EH (cell line): Measurements from ENCODE around the gene SPATA3.
"Not testable (repeated sequence)": the region's sequence is repeated elsewhere in the genome, so short reads cannot be mapped to it uniquely, and the experiment has no call there.

ENCODE experiments used
- DNase-seq: peaks from one replicate; pipeline ENCODE4 v3.0.0-alpha.2; 2015; ENCODE audit warnings: low read depth

Gene SPATA3

DNA sequence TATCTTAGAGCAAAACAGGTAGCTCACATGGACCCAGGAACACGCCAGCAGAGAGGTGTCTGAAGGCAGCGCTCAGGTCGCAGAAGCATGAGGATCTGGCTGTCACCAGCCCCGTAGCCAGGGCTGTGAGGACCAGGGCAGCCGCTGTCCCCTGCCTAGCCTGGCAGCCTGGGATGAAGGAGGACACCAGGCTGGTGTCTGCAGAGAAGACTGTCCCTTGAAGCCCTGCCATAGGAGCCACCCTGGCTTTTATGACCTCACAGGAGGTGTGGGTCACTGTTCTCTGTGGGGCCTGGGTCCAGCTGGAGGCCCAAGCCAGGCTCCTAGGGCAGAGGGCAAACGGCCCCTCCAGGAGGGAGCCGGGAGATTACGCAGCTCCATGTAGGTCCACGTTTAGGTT is at the start of gene SPATA3:
Gene SPATA3, plus strand, starts transcription at position 301 of the 400 bp plus-strand sequence. CDS start 113 bp downstream, outside the sequence.
- DNase-seq, result no peak

DNA sequence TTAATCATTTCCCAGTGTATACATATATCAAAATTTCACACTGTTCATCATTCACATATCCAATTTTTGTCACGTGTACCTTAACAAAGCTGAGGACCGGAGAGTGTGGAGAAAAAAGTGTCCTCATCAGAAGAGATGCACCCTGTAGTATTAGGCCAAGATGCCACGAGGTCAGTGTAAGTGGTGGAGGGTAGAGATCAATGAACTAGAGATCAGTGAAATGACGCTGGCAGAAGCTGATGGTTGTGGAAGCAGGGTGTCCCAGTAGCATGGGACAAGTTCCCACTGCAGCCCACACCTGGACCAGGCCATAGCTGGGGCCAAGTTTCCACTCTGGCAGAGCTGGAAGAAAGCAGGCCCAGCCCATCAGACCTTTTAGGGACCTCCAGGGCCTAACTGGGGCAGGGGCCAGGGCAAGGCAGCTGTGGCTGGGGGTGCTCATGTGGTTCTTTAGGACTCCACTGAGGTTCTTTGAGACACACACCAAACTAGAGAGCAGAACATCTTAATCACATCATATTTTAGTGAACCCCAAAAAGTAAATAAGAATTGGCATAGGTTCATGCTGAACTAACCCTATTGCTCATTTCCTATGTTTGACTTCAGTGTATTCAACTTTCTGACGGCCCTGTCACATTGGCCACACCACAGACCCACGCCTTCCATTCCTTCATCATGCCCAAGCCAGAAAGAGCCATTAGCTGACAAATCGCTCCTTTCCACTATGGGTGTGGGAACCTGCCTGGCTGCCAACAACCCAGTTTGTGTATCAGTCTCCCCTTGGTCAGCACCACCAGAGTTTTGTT is 49.3 kb upstream of the SPATA3 start:
- no peak for DNase-seq

- DNase-seq, result no peak
Measured at GRCh38 chr2:230947235-230947576, 48.7 kb upstream of the SPATA3 start.

- no peak for DNase-seq
Measured at GRCh38 chr2:230947908-230948365, 48.0 kb upstream of the SPATA3 start.

DNA sequence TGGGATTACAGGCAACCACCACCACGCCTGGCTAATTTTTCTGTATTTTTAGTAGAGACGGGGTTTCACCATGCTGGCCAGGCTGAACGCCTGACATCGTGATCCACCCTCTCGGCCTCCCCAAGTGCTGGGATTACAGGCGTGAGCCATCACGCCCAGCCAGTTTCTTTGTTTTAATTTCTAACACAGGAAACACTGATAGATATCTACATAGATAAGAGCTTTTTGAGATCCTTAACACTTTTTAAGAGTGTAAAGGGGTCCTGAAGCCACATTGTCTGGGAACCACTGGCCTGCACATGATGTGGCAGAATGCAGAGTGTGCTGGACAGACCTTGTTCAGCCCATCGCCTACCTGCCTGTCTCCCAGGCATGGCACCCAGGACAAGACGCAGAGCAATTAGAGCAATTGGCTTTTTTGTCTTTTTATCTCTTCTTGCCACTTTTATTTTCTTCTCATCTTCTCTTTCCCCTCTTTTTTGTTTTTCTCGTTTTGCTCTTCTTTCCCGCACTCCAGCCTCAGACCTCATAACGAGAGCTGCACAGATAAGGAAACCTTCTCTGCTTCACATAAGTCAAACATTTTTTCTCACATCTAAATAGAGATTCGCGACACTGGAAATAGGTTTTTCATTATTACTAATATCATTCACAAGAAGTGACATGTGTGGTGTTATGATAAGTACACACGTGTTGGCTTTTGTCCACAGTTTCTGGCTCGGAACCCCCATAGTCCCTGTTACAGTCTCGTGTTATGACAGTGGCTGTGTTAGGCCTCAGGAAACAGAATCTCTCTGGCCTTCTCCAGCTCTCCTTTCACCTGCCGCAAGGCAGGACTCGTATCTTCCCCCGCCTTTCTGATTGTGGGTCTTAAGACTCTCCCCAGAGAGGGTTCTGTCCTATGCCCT is 45.7 kb upstream of the SPATA3 start:
- no peak for DNase-seq

- no peak for DNase-seq
Measured at GRCh38 chr2:230950874-230951339, 45.0 kb upstream of the SPATA3 start.

GRCh38 chr2:230951396-230951795 is 44.5 kb upstream of the SPATA3 start:
- DNase-seq, result no peak

- DNase-seq, result no peak
Measured at GRCh38 chr2:230952226-230952956, 43.5 kb upstream of the SPATA3 start.

DNA sequence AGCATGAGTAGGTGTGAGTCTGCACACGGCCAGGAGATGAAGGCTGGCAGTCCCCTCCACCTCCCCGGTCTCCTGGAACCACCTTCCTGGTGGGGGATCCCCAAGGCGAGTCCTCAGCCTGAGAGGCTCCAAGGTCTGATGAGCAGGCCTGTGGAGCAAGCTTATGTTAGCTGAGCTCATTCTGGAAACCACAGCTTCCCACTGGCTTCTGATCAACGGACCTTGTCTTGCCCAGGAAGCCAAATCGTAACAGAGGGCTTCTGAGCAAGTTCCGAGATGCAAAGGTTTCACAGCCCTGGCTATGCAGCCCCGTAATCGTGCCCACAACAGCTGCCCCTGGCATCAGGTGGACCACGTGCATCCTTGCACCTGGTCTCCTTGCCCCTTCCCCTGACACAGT is 42.1 kb upstream of the SPATA3 start:
- no peak for DNase-seq

- no peak for DNase-seq
Measured at GRCh38 chr2:230954746-230955145, 41.2 kb upstream of the SPATA3 start.

- DNase-seq, result no peak
Measured at GRCh38 chr2:230955163-230955737, 40.7 kb upstream of the SPATA3 start.

GRCh38 chr2:230956827-230957755 is 38.8 kb upstream of the SPATA3 start:
- DNase-seq, result peak; percentile 57

DNA sequence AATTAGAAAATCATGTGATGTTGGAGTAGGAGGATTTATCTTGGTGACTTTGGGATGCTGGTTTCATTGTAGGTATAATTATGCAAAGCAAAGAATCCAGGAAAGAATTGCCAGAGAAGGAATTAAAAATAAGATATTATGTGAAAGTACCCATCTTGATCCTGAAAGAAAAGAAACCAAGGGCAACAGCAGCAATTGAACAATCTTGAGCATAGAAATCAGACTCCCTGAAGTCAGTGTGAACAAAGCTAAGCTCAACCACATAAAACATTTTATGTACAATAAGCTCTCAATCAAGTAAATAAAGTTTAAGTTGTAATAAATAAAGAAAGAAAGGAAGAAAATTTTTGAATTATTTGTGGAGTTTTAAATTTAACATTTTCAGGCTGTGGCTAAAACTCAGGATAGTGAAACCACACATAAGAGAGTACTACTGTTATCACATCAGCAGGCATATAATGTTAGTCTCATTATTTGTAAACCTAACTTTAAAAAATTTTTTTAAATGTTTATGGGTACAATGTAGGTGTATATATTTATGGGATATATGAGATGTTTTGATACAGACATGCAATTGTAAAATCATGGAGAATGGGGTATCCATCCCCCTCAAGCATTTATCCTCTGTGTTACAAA is 38.0 kb upstream of the SPATA3 start:
- no peak for DNase-seq

- DNase-seq, result no peak
Measured at GRCh38 chr2:230958820-230959756, 36.8 kb upstream of the SPATA3 start.

GRCh38 chr2:230960026-230960425 is 35.9 kb upstream of the SPATA3 start:
- DNase-seq, result no peak

GRCh38 chr2:230961091-230961491 is 34.8 kb upstream of the SPATA3 start:
- peak; percentile 60 for DNase-seq

GRCh38 chr2:230964136-230964730 is 31.7 kb upstream of the SPATA3 start:
- DNase-seq, result no peak

GRCh38 chr2:230967113-230967512 is 28.8 kb upstream of the SPATA3 start:
- DNase-seq, result no peak

GRCh38 chr2:230968314-230968713 is 27.6 kb upstream of the SPATA3 start:
- not testable (repeated sequence) for DNase-seq
